Upper lobe of right lung (tissue), 1 donor: Measurements from ENCODE around the gene SGPP1. TPM values are rescaled to one million over a fixed set of nuclear protein-coding genes. Genes with fewer than 3 reads are reported as not detected.

Experiments used
- ATAC-seq: fragments of 200-7000 bp; cut with Tn5 transposase; one replicate; pipeline ENCODE4 v1.9.1; 2020; ENCODE audit warnings: mild to moderate bottlenecking, moderate library complexity
- DNase-seq: peaks from one replicate; pipeline ENCODE4 v3.0.0-alpha.2; 2020
- H3K27ac ChIP-seq: fragments of 200-600 bp; one replicate; pipeline ENCODE4 v1.8.0; 2022
- H3K27me3 ChIP-seq: fragments of 200-600 bp; one replicate; pipeline ENCODE4 v1.8.0; 2022; ENCODE audit warnings: mild to moderate bottlenecking
- H3K36me3 ChIP-seq: fragments of 200-600 bp; one replicate; pipeline ENCODE4 v1.8.0; 2022
- H3K4me1 ChIP-seq: fragments of 200-600 bp; one replicate; pipeline ENCODE4 v1.8.0; 2022
- H3K4me3 ChIP-seq: fragments of 200-600 bp; one replicate; pipeline ENCODE4 v1.8.0; 2022; ENCODE audit warnings: mild to moderate bottlenecking
- H3K9me3 ChIP-seq: fragments of 200-600 bp; one replicate; pipeline ENCODE4 v1.8.0; 2022
- CTCF ChIP-seq: fragments of 200-600 bp; IDR thresholded peaks from one replicate; pipeline ENCODE4 v1.8.0; 2022; ENCODE audit warnings: antibody characterized with exemption
- intact Hi-C: fragments of 100-400 bp; cut with DNase I; formaldehyde crosslinking; loops from one replicate; pipeline ENCODE4 v1.11.0; 2022
- long read RNA-seq: library from polyadenylated mRNA; unstranded; transcript quantifications from one replicate; pipeline ENCODE4 v2.0.0, GENCODE V29; 2021
- total RNA-seq: library from RNA; stranded (reverse); fragmentation: NEBNext Ultra II Directional; extraction: Animal tissue kit (Norgen Biotek cat#: 25700); gene quantifications from one replicate; pipeline ENCODE4 v1.2.1, GENCODE V29; 2021
- donor health status: DM: no; HTN: yes; CAD: no; lungs with severe emphysema.

The SGPP1 gene
- total RNA-seq = 22.3 TPM
- long read RNA-seq, transcript SGPP1-201 (3 exons, 3,312 nt) = major isoform, 73 of 88 reads
- long read RNA-seq, partial matches to known transcripts = 1 of 88 reads
- long read RNA-seq, other reads (novel, unspliced or antisense) = 14 of 88 reads

GRCh38 chr14:63727736-63728728 lies at the start of gene SGPP1:
TSS of gene SGPP1 (minus strand) at chr14:63728065. CDS start at chr14:63727944, 121 bp downstream.
- Histone ChIP-seq H3K27ac (peak within 1 kb of the TSS; percentile 89), H3K4me3 (peak within 1 kb of the TSS; percentile 96), H3K4me1 (peaks cover 10% of the 10 kb centered on the region), H3K27me3 (no peaks in the 10 kb centered on the region), H3K36me3 (no peaks in the 10 kb centered on the region), H3K9me3 (no peaks in the 10 kb centered on the region)
- ATAC-seq (peak; percentile 97), DNase-seq (peak; percentile 90)
- intact Hi-C loops = no loop called here
- TF ChIP-seq CTCF = peak; percentile 41

- Histone ChIP-seq H3K4me3 (no peak overlapping the region), H3K36me3 (no peaks in the 10 kb centered on the region), H3K4me1 (no peaks in the 10 kb centered on the region), H3K9me3 (no peaks in the 10 kb centered on the region), H3K27me3 (no peaks in the 10 kb centered on the region), H3K27ac (no peak overlapping the region)
- intact Hi-C loops = no loop called here
- no peak for ATAC-seq
- no peak for TF ChIP-seq CTCF
- no peak for DNase-seq
Measured at GRCh38 chr14:63777024-63777423, 49.2 kb upstream of the SGPP1 start.

GRCh38 chr14:63773504-63773903 lies 45.6 kb upstream of the SGPP1 start:
- TF ChIP-seq CTCF = no peak
- H3K36me3 ChIP-seq = no peaks in the 10 kb centered on the region
- no peaks in the 10 kb centered on the region for H3K4me1 ChIP-seq
- intact Hi-C loops = no loop called here
- no peak overlapping the region for H3K4me3 ChIP-seq
- H3K27me3 ChIP-seq = no peaks in the 10 kb centered on the region
- ATAC-seq (no peak), DNase-seq (no peak)
- no peak overlapping the region for H3K27ac ChIP-seq
- no peaks in the 10 kb centered on the region for H3K9me3 ChIP-seq

GRCh38 chr14:63770187-63770807 lies 42.4 kb upstream of the SGPP1 start:
- no peak overlapping the region for H3K4me3 ChIP-seq
- no peak overlapping the region for H3K27ac ChIP-seq
- H3K36me3 ChIP-seq = no peaks in the 10 kb centered on the region
- TF ChIP-seq CTCF = peak; percentile 69
- no peaks in the 10 kb centered on the region for H3K27me3 ChIP-seq
- H3K4me1 ChIP-seq = no peaks in the 10 kb centered on the region
- intact Hi-C loops = no loop called here
- peak; percentile 87 for ATAC-seq
- DNase-seq = no peak
- H3K9me3 ChIP-seq = no peaks in the 10 kb centered on the region

GRCh38 chr14:63766611-63767010 lies 38.7 kb upstream of the SGPP1 start:
- H3K36me3 ChIP-seq = no peaks in the 10 kb centered on the region
- intact Hi-C loops = no loop called here

More at GRCh38 chr14:63766611-63767010, 38.7 kb upstream of the SGPP1 start:
- Histone ChIP-seq H3K4me3 (no peak overlapping the region), H3K4me1 (no peaks in the 10 kb centered on the region), H3K27ac (no peak overlapping the region), H3K27me3 (no peaks in the 10 kb centered on the region), H3K9me3 (no peaks in the 10 kb centered on the region)
- TF ChIP-seq CTCF = no peak
- DNase-seq (no peak), ATAC-seq (no peak)
